Measurements from ENCODE around the gene TTC14. TPM values are rescaled to one million over a fixed set of nuclear protein-coding genes. Genes with fewer than 3 reads are reported as not detected.
A peak's percentile ranks its signal among the peaks of the same experiment; 100 is the strongest.

Gene TTC14
- total and polyA plus RNA-seq, 2 of the 13 experiments (the other 11 are each of a cell fraction or from before 2014, with no cell fraction given): 28.1 to 35.9 TPM

DNA sequence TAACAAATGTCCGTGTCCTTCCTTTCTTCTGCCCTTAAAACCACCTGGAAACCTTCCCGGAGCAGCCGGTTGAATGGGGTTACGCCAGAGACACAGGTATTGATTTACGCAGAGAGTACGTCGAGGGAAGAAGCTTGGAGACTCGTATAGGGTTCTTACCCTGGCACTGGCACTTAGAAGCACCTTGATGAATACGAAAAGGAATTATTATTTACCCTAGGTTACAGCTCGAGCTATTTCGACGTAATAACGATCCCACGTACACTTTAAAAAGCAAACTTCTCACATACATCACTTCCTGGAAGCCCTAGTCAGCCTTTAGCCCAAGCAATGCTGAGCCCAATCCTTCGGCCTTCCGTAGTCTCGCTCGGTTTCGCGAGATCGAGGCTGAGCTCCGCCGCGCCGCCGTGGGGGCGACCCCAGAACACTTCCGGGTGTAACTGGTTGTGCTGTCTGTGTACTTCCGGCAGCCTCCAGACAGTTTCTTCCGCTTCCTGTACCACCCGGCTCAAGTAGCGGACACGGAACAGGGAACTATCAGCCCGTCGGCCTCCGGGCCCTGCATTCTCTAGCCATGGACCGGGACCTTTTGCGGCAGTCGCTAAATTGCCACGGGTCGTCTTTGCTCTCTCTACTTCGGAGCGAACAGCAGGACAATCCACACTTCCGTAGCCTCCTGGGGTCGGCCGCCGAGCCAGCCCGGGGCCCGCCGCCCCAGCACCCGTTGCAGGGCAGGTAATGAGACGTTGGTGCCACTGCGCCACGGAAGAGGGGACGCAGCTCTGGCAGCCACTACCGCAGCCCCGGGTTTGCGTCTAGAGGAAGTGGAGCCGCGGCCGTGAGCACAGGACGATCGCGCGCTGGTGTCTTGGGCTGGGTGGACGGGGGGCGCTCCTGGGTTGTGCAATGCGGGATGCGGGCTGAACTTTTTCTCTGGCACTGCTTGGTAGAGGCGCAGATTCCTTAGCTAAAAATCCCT is at the start of gene TTC14 (continued):
- TF ChIP-seq, protein P1, sequence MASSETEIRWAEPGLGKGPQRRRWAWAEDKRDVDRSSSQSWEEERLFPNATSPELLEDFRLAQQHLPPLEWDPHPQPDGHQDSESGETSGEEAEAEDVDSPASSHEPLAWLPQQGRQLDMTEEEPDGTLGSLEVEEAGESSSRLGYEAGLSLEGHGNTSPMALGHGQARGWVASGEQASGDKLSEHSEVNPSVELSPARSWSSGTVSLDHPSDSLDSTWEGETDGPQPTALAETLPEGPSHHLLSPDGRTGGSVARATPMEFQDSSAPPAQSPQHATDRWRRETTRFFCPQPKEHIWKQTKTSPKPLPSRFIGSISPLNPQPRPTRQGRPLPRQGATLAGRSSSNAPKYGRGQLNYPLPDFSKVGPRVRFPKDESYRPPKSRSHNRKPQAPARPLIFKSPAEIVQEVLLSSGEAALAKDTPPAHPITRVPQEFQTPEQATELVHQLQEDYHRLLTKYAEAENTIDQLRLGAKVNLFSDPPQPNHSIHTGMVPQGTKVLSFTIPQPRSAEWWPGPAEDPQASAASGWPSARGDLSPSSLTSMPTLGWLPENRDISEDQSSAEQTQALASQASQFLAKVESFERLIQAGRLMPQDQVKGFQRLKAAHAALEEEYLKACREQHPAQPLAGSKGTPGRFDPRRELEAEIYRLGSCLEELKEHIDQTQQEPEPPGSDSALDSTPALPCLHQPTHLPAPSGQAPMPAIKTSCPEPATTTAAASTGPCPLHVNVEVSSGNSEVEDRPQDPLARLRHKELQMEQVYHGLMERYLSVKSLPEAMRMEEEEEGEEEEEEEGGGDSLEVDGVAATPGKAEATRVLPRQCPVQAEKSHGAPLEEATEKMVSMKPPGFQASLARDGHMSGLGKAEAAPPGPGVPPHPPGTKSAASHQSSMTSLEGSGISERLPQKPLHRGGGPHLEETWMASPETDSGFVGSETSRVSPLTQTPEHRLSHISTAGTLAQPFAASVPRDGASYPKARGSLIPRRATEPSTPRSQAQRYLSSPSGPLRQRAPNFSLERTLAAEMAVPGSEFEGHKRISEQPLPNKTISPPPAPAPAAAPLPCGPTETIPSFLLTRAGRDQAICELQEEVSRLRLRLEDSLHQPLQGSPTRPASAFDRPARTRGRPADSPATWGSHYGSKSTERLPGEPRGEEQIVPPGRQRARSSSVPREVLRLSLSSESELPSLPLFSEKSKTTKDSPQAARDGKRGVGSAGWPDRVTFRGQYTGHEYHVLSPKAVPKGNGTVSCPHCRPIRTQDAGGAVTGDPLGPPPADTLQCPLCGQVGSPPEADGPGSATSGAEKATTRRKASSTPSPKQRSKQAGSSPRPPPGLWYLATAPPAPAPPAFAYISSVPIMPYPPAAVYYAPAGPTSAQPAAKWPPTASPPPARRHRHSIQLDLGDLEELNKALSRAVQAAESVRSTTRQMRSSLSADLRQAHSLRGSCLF (CRISPR knock-in tag; IDR thresholded peaks at IDR 0.05; ENCODE audit: borderline replicate concordance): no peak
- TF ChIP-seq ZNF143 (CRISPR knock-in tag; IDR thresholded peaks at IDR 0.05) (no peak; the same call in none of the 2 replicates), SP2 (CRISPR knock-in tag; IDR thresholded peaks at IDR 0.05) (peak; percentile 72), FOXJ3 (CRISPR knock-in tag; IDR thresholded peaks at IDR 0.05; ENCODE audit: borderline replicate concordance) (no peak; the same call in 1 of the 2 replicates), MLLT10 (CRISPR knock-in tag; IDR thresholded peaks at IDR 0.05) (no peak), ZNF382 (CRISPR knock-in tag; IDR thresholded peaks at IDR 0.05; ENCODE audit: borderline replicate concordance) (no peak), ZMAT3 (CRISPR knock-in tag; conservative IDR thresholded peaks at IDR 0.05) (0 out of 2 replicates have a peak, but pooled peaks have one; percentile 38), ZNF614 (CRISPR knock-in tag; IDR thresholded peaks at IDR 0.05; ENCODE audit: borderline replicate concordance) (peak; percentile 19; the same call in 1 of the 2 replicates), KDM5B (CRISPR knock-in tag; IDR thresholded peaks at IDR 0.05; ENCODE audit: borderline replicate concordance) (peak; percentile 69; the same call in 1 of the 2 replicates), NR3C1 (CRISPR knock-in tag; IDR thresholded peaks at IDR 0.05) (no peak), GLI4 (CRISPR knock-in tag; IDR thresholded peaks at IDR 0.05; ENCODE audit: borderline replicate concordance) (0 out of 2 replicates have a peak, but pooled peaks have one; percentile 40), DMAP1 (CRISPR knock-in tag; IDR thresholded peaks at IDR 0.05) (peak; percentile 78), GZF1 (CRISPR knock-in tag; IDR thresholded peaks at IDR 0.05) (peak; percentile 84; the same call in 1 of the 2 replicates), MAZ (IDR thresholded peaks at IDR 0.05; ENCODE audit: borderline replicate concordance, low read depth, low read length) (peak; percentile 91), MAZ (CRISPR knock-in tag; IDR thresholded peaks at IDR 0.05; ENCODE audit: low read depth) (peak; percentile 89)
- TF ChIP-seq, protein P2, sequence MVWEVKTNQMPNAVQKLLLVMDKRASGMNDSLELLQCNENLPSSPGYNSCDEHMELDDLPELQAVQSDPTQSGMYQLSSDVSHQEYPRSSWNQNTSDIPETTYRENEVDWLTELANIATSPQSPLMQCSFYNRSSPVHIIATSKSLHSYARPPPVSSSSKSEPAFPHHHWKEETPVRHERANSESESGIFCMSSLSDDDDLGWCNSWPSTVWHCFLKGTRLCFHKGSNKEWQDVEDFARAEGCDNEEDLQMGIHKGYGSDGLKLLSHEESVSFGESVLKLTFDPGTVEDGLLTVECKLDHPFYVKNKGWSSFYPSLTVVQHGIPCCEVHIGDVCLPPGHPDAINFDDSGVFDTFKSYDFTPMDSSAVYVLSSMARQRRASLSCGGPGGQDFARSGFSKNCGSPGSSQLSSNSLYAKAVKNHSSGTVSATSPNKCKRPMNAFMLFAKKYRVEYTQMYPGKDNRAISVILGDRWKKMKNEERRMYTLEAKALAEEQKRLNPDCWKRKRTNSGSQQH (CRISPR knock-in tag; IDR thresholded peaks at IDR 0.05; ENCODE audit: low read depth): no peak
- TF ChIP-seq, protein P3, sequence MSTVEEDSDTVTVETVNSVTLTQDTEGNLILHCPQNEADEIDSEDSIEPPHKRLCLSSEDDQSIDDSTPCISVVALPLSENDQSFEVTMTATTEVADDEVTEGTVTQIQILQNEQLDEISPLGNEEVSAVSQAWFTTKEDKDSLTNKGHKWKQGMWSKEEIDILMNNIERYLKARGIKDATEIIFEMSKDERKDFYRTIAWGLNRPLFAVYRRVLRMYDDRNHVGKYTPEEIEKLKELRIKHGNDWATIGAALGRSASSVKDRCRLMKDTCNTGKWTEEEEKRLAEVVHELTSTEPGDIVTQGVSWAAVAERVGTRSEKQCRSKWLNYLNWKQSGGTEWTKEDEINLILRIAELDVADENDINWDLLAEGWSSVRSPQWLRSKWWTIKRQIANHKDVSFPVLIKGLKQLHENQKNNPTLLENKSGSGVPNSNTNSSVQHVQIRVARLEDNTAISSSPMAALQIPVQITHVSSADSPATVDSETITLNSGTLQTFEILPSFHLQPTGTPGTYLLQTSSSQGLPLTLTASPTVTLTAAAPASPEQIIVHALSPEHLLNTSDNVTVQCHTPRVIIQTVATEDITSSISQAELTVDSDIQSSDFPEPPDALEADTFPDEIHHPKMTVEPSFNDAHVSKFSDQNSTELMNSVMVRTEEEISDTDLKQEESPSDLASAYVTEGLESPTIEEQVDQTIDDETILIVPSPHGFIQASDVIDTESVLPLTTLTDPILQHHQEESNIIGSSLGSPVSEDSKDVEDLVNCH (CRISPR knock-in tag; IDR thresholded peaks at IDR 0.05): no peak
- TF ChIP-seq, protein P4, sequence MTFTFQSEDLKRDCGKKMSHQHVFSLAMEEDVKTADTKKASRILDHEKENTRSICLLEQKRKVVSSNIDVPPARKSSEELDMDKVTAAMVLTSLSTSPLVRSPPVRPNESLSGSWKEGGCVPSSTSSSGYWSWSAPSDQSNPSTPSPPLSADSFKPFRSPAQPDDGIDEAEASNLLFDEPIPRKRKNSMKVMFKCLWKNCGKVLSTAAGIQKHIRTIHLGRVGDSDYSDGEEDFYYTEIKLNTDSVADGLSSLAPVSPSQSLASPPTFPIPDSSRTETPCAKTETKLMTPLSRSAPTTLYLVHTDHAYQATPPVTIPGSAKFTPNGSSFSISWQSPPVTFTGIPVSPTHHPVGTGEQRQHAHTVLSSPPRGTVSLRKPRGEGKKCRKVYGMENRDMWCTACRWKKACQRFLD (CRISPR knock-in tag; IDR thresholded peaks at IDR 0.05; ENCODE audit: borderline replicate concordance): no peak

All from HepG2 (cell line).